Testis (tissue), 5 donors: ENCODE data around the gene ZNF44. TPM values are rescaled to one million over a fixed set of nuclear protein-coding genes. Genes with fewer than 3 reads are reported as not detected.

Source experiments
- DNase-seq: peaks from one replicate; pipeline ENCODE4 v3.0.0-alpha.2; 2019
- H3K27ac ChIP-seq, 2 donors: fragments of 200-600 bp; sonication (generic); one replicate each; pipeline ENCODE4 v1.5.1; 2019
- H3K27me3 ChIP-seq: fragments of 200-600 bp; sonication (generic); one replicate; pipeline ENCODE4 v1.5.1; 2019
- H3K36me3 ChIP-seq: fragments of 200-600 bp; sonication (generic); one replicate; pipeline ENCODE4 v1.5.1; 2017; ENCODE audit warnings: low read depth; ENCODE audit errors: missing control alignments
- H3K4me1 ChIP-seq: fragments of 200-600 bp; sonication (generic); one replicate; pipeline ENCODE4 v1.5.1; 2019
- H3K4me3 ChIP-seq, 2 donors: fragments of 200-600 bp; sonication (generic); one replicate each; pipeline ENCODE4 v1.5.1; 2017 to 2019
- H3K9me3 ChIP-seq: fragments of 200-600 bp; sonication (generic); one replicate; pipeline ENCODE4 v1.5.1; 2017
- POLR2A ChIP-seq: fragments of 450-650 bp; IDR thresholded peaks from one replicate; pipeline ENCODE4 v1.6.1; 2017; ENCODE audit warnings: antibody characterized with exemption, mild to moderate bottlenecking, moderate library complexity
- WGBS, 2 donors: methylation state at CpG; one replicate each; pipeline ENCODE4 v1.1.5; 2018; 5-methylcytosine and 5-hydroxymethylcytosine counted together
- intact Hi-C: fragments of 100-400 bp; cut with DNase I; formaldehyde crosslinking; loops from one replicate; pipeline ENCODE4 v1.15.1; 2023; ENCODE audit warnings: low total_unique reads
- long read RNA-seq, 2 donors: transcript quantifications; one replicate each; lab custom pipeline, GENCODE V29; 2026
- polyA plus RNA-seq: library from polyadenylated mRNA; stranded (reverse); fragments of 350-450 nt; fragmentation: Illumina TruSeq; extraction: RNeasy Lipid Tissue Mini Kit (QIAGEN cat#74804); gene quantifications from one replicate; pipeline ENCODE4 v1.2.3, GENCODE V29; 2014; ENCODE audit warnings: low read depth, low replicate concordance; ENCODE audit not compliant: insufficient read depth
- total RNA-seq, 2 donors: library from RNA; depleted of rRNA; stranded (reverse); fragments of >200 nt; gene quantifications; one replicate each; pipeline ENCODE4 v1.2.3, GENCODE V29; 2016
- TF ChIP-seq, protein P1 (sequence below), 3 experiments: fragments of 450-650 bp in 2 of 3; fragments of 200-600 bp in 1 of 3; sonication (generic) in 1 of 3; IDR thresholded peaks; one replicate each; pipeline ENCODE4 v1.5.1; 2016 to 2019; ENCODE audit warnings: antibody characterized with exemption in 3 of 3, mild to moderate bottlenecking in 2 of 3, moderate library complexity in 1 of 3

Gene ZNF44
- total RNA-seq = 10 to 100 TPM; 22.4 to 30.2 TPM
- 18.9 TPM for polyA plus RNA-seq
- long read RNA-seq, donor 1, partial matches to known transcripts = 0 of 3 reads
- long read RNA-seq, donor 1, other reads (novel, unspliced or antisense) = 0 of 3 reads
- long read RNA-seq, donor 2 = 0 reads

DNA sequence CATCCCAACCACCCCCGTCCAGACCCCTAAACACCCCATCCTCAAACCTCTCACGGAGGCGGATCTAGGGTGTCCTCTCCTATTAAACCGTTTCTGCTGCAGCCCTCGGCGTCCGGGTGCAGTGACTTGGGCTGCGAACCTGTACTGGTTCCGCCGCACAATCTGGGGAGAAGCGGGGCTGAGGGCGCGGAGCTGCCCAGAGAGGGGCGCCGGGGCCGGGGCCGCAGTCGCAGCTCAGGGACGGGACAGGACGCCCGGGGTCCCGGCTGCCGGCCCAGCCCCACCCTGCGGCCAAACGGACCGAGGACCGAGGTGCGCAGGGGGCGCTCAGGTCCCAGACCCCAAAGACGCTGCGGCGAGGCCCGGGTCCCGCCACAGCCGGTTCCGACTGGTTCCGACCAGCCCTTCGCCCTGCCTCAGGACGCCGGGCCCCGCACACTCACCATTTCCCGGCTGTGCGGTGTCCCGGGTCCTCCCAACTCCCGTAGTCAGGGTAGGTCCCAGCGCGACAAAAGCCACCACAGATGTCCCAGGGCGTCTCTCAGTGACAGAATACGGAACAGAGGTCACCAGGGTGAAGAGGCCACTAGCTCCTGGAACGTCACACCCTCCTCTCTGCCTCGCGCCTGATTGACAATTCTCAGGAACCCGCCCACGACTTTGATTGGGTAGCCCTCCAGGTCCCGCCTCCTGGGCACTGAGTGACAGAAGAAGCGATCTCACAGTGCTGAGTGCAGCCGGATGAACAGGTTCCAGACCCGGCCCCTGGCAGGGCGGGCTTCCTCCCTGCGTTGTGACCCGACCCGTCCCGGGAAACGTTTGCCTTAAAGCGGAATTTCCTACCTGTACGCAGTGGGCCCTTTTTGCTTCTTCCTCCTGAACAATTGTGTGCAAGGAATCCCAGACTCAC lies at the start of gene ZNF44:
Gene ZNF44 (minus strand): TSS at position 635 of the 910 bp plus-strand sequence. CDS start 189 bp downstream, at position 446.
- WGBS, 2 donors = 0% methylated on average over 18 to 56 of the region's 66 CpGs
- TF ChIP-seq, protein P1, sequence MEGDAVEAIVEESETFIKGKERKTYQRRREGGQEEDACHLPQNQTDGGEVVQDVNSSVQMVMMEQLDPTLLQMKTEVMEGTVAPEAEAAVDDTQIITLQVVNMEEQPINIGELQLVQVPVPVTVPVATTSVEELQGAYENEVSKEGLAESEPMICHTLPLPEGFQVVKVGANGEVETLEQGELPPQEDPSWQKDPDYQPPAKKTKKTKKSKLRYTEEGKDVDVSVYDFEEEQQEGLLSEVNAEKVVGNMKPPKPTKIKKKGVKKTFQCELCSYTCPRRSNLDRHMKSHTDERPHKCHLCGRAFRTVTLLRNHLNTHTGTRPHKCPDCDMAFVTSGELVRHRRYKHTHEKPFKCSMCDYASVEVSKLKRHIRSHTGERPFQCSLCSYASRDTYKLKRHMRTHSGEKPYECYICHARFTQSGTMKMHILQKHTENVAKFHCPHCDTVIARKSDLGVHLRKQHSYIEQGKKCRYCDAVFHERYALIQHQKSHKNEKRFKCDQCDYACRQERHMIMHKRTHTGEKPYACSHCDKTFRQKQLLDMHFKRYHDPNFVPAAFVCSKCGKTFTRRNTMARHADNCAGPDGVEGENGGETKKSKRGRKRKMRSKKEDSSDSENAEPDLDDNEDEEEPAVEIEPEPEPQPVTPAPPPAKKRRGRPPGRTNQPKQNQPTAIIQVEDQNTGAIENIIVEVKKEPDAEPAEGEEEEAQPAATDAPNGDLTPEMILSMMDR (IDR thresholded peaks at IDR 0.05) = no peak
- peak; percentile 84 for TF ChIP-seq POLR2A

DNA sequence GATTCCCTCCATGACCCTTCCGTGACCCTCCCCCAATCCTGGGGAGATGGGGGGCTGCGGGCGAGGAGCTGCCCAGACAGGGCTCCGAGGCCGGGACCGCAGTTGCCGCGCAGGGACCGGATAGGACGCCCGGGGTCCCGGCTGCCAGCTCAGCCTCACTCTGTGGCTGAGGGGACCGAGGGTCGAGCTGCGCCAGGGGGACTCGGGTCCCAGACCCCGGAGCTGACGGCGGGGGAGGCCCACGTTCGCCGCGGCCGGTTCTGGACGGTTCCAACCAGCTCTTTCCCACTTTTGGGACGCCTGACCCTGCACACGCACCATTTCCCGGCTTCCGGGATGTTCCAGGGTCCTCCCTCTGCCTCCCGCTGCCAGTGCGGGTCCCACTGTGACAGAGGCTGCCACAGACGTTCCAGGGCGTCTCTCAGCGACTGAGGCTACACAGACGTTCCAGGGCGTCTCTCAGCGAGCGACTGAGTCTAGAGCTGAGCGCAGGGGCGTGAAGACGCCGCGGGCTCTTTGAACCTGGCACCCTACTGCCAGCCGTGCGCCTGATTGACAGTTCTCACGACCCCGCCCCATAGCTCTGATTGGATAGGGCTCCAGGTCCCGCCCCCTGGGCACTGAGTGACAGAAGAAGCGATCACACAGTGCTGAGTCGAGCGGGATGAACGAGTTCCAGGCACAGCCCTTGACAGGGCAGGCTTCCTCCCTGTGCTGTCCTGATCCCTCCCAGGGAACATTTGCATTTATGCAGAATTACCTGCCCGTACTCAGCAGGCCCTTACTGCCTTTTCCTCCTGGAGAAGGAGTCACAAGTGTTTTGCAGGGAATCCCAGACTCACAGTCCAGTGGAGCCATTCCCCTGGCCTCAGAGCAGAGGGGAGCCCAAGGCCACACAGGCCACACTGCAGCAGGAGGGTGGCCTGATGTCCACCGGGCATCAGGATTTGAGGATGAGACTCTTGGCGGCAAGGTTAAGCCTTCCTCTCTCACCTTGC lies 38.8 kb upstream of the ZNF44 start, which contains the start of gene ZNF563:
Gene ZNF563 (minus strand): TSS at position 472 of the 998 bp plus-strand sequence. CDS start 151 bp downstream, at position 321.
- Histone ChIP-seq H3K9me3 (no peaks in the 10 kb centered on the region), H3K4me3 (peak within 1 kb of the TSS; percentile 92 to 95), H3K36me3 (no peaks in the 10 kb centered on the region), H3K27me3 (no peaks in the 10 kb centered on the region), H3K27ac (peak within 1 kb of the TSS; percentile 90 to 93), H3K4me1 (peaks cover 4% of the 10 kb centered on the region)
- intact Hi-C loops = no loop called here
- 1% methylated on average over 20 to 53 of the region's 55 CpGs for WGBS, 2 donors
- peak; percentile 99 for DNase-seq
- TF ChIP-seq, protein P1 (IDR thresholded peaks at IDR 0.05) = no peak
- TF ChIP-seq POLR2A = peak; percentile 80

More for the DNA sequence above, at the start of gene ZNF44:
- Histone ChIP-seq H3K4me3 (peak within 1 kb of the TSS; percentile 94 to 97), H3K27me3 (no peaks in the 10 kb centered on the region), H3K9me3 (no peaks in the 10 kb centered on the region), H3K4me1 (peaks cover 6% of the 10 kb centered on the region), H3K36me3 (no peaks in the 10 kb centered on the region), H3K27ac (peak within 1 kb of the TSS; percentile 91 to 96)
- intact Hi-C loops = no loop called here
- DNase-seq = peak; percentile 100

DNA sequence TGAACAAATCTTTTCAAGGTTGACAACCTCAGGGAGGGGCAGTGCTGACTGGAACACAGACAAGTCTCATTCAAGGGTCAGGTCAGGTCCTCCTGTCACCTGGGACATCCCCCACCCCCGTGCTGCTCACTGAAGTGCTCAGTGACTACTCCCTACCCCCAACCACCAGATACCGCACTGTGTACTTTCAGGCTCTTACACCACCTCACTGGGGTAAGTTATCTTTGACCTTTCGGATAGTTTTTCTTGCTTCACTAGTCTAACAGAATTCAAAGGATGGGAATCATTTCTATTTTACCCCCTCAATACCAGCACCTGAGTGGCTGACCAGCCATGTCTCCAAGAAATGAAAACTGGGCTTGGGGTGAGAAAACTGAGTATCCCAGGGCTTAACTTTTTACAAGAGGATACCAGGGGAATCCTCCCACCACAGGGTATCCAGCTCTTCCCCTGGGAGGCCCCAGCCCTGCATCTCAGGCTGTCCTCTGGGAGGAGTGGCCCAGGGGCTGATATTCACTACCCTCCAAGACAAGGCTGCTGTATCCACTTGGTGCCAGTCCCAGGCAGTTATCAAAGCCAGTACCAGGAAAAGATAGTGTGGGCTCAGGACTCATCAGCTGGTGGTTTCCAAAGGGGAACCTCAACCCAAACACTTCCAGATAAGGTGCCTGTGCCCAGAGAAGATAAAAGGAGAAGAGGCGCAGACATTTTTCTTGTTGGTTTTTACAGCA lies 36.7 kb upstream of the ZNF44 start:
- Histone ChIP-seq H3K36me3 (no peaks in the 10 kb centered on the region), H3K4me1 (peaks cover 4% of the 10 kb centered on the region), H3K9me3 (no peaks in the 10 kb centered on the region), H3K27me3 (no peaks in the 10 kb centered on the region), H3K4me3 (no peak overlapping the region), H3K27ac (peak overlapping the region; percentile 5 to 93)
- intact Hi-C loops = no loop called here
- no peak for TF ChIP-seq POLR2A
- TF ChIP-seq, protein P1 (IDR thresholded peaks at IDR 0.05) = no peak
- DNase-seq = peak; percentile 44
- WGBS, 2 donors = 65 to 70% methylated on average over 4 of the region's 4 CpGs

DNA sequence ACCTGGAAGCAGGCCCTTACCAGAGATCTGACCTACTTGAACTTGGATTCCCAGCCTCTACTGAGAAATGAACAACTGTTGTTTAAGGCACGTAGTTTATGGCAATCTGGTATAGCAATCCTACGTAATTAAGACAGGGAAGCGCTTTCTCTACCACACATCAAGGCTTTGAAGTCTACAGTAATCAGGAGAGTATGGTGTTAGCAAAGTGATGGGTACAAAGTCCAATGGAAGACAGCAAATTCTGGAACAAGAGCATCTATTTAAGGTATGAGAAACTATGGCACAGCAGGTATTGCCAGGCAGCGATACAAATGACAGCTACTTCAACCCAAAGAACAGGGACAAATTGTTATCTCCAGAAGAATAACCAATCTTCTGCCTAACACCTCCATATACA lies 35.7 kb upstream of the ZNF44 start:
- intact Hi-C loops = no loop called here
- no peak for TF ChIP-seq POLR2A
- TF ChIP-seq, protein P1 (IDR thresholded peaks at IDR 0.05) = no peak
- no peak for DNase-seq
- Histone ChIP-seq H3K9me3 (no peaks in the 10 kb centered on the region), H3K4me3 (no peak overlapping the region), H3K27ac (peak overlapping the region in 1 of 2 donors; percentile 21), H3K36me3 (no peaks in the 10 kb centered on the region), H3K27me3 (no peaks in the 10 kb centered on the region), H3K4me1 (peaks cover 4% of the 10 kb centered on the region)
- WGBS, 2 donors = 77 to 82% methylated on average over 4 of the region's 4 CpGs
